ENCODE results near the gene GTF3C2.
"Not testable (repeated sequence)": the region's sequence is repeated elsewhere in the genome, so short reads cannot be mapped to it uniquely, and the experiment has no call there.

Gene GTF3C2

GRCh38 chr2:27372937-27373336 lies 16.4 kb upstream of the GTF3C2 start:
- DNase-seq, result no peak

DNA sequence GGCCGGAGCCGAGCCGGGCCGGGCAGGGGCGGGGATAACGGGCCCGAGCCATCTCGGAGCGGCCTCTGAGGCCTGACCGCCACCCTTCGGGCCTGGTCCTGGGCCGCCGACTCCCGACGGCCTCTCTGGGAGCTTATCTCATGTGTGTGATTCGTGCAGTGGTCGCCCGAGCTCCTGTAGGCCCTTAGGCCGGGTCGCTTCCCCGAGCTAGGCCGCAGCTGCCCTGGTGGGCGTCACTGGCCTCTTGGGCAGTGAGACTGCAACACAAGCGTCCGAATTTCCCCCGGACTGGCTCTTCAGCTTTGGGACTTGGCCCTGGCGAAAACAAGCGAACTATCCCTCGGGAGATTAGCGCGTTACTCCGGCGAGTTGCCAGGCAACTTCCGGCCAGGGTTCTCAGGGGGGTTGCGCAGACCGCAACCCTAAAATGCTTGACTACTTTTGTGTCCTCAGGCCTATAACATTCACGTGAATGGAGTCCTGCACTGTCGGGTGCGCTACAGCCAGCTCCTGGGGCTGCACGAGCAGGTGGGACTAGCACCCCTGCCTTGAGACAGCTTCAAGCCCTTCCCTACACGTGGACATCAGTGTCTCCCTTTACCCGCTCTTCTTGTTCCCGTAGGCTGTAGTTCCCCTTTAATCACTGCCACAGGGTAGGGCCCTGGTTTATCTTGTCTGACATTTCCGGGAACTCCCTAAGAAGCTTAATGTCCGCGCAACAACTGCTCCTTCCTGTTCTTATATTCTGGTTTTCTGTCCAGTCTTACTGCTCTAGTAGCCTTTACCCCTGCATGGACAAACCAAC lies 14.5 kb upstream of the GTF3C2 start:
- DNase-seq, result no peak

- DNase-seq, result peak; percentile 95
Observed at GRCh38 chr2:27370026-27370815, 13.7 kb upstream of the GTF3C2 start, which contains the start of the genes EIF2B4 and SNX17. EIF2B4 (minus strand) TSS chr2:27370338; CDS start chr2:27370314, 24 bp downstream. SNX17 (plus strand) TSS chr2:27370616; CDS start chr2:27370744, 128 bp downstream.

- no peak for DNase-seq
Observed at GRCh38 chr2:27369471-27370025, 13.0 kb upstream of the GTF3C2 start.

- no peak for DNase-seq
Observed at GRCh38 chr2:27363933-27364332, 7.4 kb upstream of the GTF3C2 start.

DNA sequence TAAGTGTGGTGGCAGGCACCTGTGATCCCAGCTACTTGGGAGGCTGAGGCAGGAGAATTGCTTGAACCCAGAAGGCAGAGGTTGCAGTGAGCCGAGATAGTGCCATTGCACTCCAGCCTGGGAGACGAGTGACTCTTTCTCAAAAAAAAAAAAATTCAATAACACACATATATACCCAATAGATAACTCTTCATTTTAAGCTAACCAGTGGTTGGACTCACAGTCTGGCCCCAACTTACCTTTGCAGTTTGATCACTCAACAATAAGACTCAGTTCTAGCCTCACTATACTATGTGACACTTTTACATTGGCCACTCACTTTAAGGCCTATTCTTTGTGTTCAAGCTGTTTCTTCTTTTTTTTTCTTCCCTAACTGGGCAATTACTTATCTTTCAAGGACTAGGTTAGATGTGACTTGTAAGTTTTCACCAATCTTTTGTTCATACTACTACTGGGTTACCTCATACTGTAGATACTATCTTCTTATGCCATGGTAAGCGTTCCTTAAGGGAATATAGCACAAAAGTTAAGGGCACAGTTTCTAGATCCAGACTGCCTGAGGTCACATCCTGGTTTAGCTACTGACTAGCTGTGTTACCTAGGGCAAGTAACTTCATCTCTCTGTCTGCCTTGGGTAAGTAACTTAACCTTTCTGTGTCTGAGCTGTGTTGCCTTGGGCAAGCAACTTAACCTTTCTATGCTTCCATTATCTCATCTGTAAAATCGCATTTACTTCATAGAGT lies 6.3 kb upstream of the GTF3C2 start:
- DNase-seq, result no peak

- DNase-seq, result peak; percentile 53
Observed at GRCh38 chr2:27356056-27356381, 545 bp downstream of the GTF3C2 start.

- no peak for DNase-seq
Observed at GRCh38 chr2:27354597-27354927, 2.0 kb downstream of the GTF3C2 start.

DNA sequence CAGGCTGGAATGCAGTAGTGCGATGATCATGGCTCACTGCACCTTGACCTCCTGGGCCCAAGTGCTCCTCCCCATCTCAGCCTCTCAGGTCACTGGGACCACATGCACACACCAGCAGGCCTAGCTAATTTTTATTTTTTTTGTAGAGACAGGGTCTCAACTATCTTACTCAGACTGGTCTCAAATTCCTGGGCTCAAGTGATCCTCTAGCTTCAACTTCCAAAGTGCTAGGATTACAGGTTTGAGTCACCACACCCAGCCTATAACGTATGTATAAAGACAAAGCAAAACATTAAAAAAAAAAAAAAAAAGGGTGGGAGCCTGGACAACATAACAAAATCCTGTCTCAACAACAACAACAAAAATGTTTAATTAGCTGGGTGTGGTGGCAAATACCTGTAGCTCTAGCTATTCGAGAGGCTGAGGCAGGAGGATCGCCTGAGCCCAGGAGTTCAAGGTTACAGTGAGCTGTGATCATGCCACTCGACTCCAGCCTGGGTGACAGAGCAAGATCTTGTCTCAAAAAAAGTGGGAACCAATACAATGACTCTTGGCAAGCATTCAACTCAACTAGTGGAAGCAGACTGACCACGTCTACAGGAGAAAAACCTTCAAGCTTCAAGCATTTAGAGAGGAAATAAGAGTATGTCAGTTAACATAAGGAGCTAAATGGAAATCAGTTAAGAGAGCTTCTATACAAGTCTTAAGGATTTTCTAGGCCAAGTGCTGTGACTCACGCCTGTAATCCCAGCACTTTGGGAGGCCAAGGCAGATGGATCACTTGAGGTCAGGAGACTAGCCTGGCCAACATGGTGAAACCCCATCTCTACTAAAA lies 2.6 kb downstream of the GTF3C2 start:
- DNase-seq, result no peak

- DNase-seq, result not testable (repeated sequence)
Observed at GRCh38 chr2:27353386-27353761, 3.2 kb downstream of the GTF3C2 start.

GRCh38 chr2:27351802-27352598 lies 4.6 kb downstream of the GTF3C2 start:
- DNase-seq, result no peak

- DNase-seq, result no peak
Observed at GRCh38 chr2:27350106-27350693, 6.4 kb downstream of the GTF3C2 start.

DNA sequence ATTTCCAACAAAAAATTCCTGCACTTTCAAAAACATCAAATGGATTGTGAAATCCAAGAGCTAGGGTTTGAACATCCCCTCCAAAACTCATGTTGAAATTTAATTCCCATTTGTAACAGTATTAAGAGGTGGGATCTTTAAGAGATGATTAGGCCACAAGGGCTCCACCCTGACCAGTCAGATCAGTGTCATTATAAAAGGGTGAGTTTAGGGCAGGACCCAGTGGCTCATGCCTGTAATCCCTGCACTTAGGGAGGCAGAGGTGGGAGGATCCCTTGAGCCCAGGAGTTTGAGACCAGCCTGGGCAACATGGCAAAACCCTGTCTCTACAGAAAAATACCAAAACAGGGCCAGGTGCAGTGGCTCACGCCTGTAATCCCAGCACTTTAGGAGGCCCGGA lies 8.9 kb downstream of the GTF3C2 start:
- no peak for DNase-seq

GRCh38 chr2:27336173-27336572 lies 20.4 kb downstream of the GTF3C2 start:
- DNase-seq, result no peak

- DNase-seq, result no peak
Observed at GRCh38 chr2:27335311-27335710, 21.3 kb downstream of the GTF3C2 start.

GRCh38 chr2:27324720-27325119 lies 31.8 kb downstream of the GTF3C2 start:
- DNase-seq, result no peak

DNA sequence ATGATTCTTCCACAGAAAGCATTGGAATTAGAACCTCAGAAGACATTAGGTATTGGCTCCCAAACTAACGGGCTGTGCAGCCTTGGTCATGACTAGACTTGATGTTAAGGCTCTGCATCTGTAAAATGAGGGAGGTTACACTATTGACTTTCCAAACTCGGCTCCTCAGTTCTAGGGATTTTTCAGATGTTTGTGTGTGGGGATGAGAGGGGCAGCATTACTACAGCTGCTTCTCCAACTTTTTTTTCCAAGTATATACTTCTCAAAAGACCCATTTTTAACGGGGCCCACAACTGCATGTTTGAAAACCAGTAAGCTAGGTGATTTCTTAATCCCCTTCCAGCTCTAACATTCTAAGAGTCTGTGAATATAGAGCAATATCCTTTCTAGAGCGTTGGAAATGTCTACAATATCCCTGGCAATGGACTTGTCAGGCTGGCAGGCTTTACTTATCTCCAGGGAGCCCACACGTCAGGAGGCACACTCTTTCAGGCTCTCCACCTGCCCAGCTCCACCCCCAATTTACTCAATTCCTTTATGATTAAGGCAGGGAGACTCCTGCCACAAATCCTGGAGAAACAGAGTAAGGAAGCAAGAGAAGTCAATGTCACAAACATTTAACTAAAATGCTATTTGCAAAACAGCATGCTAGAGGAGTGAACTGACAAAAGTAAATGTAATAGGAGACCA lies 32.8 kb downstream of the GTF3C2 start:
- no peak for DNase-seq

- peak; percentile 92 for DNase-seq
Observed at GRCh38 chr2:27322766-27323595, 33.6 kb downstream of the GTF3C2 start, which contains the start of gene MPV17. MPV17 (minus strand) TSS chr2:27323097; CDS start chr2:27322517, 580 bp downstream.

GRCh38 chr2:27322301-27322765 lies 34.2 kb downstream of the GTF3C2 start:
- DNase-seq, result no peak

Measured in NCI-H510A (cell line).